Fibroblast of the aortic adventitia (primary cell): ENCODE results near the gene PCNA. TPM values are rescaled to one million over a fixed set of nuclear protein-coding genes. Genes with fewer than 3 reads are reported as not detected.

Source experiments
- DNase-seq: peaks from one replicate; pipeline ENCODE4 v3.0.0-alpha.2; 2010; ENCODE audit warnings: low read depth
- H3K4me3 ChIP-seq: 2 replicates; pipeline ENCODE4 v1.5.1; 2011; ENCODE audit warnings: low read depth, mild to moderate bottlenecking, control low read depth, low read length, moderate library complexity
- small RNA-seq: library from RNA; depleted of rRNA; stranded (forward); fragments of <200 nt; gene quantifications from one replicate; pipeline ENCODE3, GENCODE V24; 2012
- total RNA-seq: library from RNA; depleted of rRNA; stranded (reverse); fragments of >200 nt; gene quantifications from 2 replicates; pipeline ENCODE4 v1.2.3, GENCODE V29; 2012; ENCODE audit warnings: low replicate concordance
- TF ChIP-seq, protein P1 (sequence below): IDR thresholded peaks from 2 replicates; pipeline ENCODE4 v1.5.1; 2011; ENCODE audit warnings: mild to moderate bottlenecking, low read length, control low read depth, inconsistent platforms; ENCODE audit not compliant: insufficient read depth

Gene PCNA
- total RNA-seq, 1 donor: 307 TPM

- TF ChIP-seq, protein P1, sequence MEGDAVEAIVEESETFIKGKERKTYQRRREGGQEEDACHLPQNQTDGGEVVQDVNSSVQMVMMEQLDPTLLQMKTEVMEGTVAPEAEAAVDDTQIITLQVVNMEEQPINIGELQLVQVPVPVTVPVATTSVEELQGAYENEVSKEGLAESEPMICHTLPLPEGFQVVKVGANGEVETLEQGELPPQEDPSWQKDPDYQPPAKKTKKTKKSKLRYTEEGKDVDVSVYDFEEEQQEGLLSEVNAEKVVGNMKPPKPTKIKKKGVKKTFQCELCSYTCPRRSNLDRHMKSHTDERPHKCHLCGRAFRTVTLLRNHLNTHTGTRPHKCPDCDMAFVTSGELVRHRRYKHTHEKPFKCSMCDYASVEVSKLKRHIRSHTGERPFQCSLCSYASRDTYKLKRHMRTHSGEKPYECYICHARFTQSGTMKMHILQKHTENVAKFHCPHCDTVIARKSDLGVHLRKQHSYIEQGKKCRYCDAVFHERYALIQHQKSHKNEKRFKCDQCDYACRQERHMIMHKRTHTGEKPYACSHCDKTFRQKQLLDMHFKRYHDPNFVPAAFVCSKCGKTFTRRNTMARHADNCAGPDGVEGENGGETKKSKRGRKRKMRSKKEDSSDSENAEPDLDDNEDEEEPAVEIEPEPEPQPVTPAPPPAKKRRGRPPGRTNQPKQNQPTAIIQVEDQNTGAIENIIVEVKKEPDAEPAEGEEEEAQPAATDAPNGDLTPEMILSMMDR: no peak
- H3K4me3 ChIP-seq: no peak overlapping the region
- no peak for DNase-seq
Measured at GRCh38 chr20:5067877-5068645, 51.7 kb downstream of the PCNA start.

GRCh38 chr20:5065879-5066383 is 53.8 kb downstream of the PCNA start:
- TF ChIP-seq, protein P1: no peak
- no peak overlapping the region for H3K4me3 ChIP-seq
- peak; percentile 98 for DNase-seq

GRCh38 chr20:5065166-5065878 is 54.4 kb downstream of the PCNA start:
- TF ChIP-seq, protein P1: peak; percentile 1
- peak; percentile 73 for DNase-seq
- no peak overlapping the region for H3K4me3 ChIP-seq

Small RNA genes within 50 kb of the gene (small RNA-seq; reads per million reads assigned to genes)
- gene RF00019 (not detected), gene RF00568 (not detected), gene RNA5SP474 (1.7 reads per million, percentile 61 among the genes with 10 or more reads in this experiment)

Other genes with a start within 250 kb of the PCNA start
- 8.9 and 24.6 TPM in 2 replicates for gene SLC23A2, start 118.4 kb downstream of the PCNA start, total RNA-seq
- gene TMEM230, start 6.9 kb downstream of the PCNA start, total RNA-seq: 50.3 and 175 TPM in 2 replicates
- gene CDS2, start 7.0 kb upstream of the PCNA start, total RNA-seq: 16.7 and 32.0 TPM in 2 replicates
- not detected in 2 replicates for gene PROKR2, start 197.0 kb upstream of the PCNA start, total RNA-seq